HG02840 (cell line): ENCODE results near the gene TXLNA.

Experiments used
- ATAC-seq: cut with Tn5 transposase; IDR thresholded peaks from one replicate; pipeline ENCODE4 v1.9.1; 2021; ENCODE audit warnings: mild to moderate bottlenecking, moderate library complexity, moderate number of reproducible peaks; ENCODE audit not compliant: unreplicated experiment, low FRiP score

Gene TXLNA

GRCh38 chr1:32240140-32240951 lies 60.9 kb downstream of the TXLNA start:
- no peak for ATAC-seq

DNA sequence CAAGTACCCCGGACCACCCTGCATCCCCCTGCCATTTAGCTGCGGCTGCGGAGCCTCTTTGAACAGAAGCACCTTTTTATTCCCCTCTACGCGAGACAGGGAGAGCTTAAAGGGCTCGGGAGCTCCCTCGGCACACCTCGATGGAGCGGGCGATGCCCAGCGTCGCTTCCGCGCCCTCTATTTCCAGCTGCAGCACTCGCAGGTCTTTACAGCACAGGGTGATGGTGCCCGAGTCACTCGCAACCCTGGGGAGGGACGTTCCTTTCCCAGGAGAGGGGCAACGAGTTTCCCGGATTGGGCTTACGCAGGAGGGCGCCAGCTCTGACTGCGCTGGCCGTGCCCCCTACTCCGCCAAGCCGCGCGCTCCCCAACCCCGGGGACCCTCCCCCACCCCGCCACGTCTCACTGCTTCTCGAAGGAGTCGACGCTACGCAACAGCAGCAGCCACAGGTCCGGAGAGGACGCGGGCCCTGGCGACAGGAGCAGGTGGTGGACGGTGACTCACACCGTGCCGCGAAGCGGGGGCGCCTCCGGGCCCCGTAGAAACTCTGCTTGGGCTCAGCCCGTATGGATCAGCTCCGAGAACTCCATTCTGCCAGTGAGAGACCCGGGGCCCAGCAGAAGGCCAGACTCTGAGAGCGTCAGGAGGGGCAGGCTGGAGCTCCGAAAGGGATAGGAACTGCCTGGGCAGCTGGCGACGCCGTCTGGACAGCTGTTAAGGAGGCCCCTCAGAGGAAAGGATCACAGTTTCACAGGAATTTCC lies 61.7 kb downstream of the TXLNA start:
- ATAC-seq = no peak

DNA sequence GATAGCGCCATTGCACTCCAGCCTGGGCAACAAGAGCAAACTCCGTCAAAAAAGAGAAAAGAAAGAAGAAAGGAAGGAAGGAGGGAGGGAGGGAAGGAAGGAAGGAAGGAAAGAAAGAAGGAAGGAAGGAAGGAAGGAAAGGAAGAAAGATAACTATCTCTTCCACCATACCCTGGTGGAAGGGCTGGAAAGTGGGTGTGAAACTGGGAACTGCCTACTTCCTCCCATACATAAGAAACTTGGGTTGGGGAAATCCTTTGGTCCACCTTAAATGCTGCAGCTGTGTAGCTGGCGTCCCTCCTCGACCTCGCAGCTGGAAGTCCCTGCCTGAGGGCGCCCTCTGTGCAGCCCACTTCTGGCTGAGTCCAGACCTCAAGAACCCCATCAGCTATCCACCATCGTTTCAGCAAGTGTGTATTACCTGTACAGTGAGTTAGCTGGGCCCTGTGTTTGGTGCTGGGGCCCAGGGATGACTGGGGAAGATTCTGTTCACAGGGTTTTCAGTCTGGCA lies 62.9 kb downstream of the TXLNA start:
- no peak for ATAC-seq

GRCh38 chr1:32246888-32247273 lies 67.4 kb downstream of the TXLNA start, which contains the start of gene FAM167B:
Gene FAM167B (plus strand): TSS chr1:32247222. CDS start chr1:32247422, 200 bp downstream.
- ATAC-seq = no peak

DNA sequence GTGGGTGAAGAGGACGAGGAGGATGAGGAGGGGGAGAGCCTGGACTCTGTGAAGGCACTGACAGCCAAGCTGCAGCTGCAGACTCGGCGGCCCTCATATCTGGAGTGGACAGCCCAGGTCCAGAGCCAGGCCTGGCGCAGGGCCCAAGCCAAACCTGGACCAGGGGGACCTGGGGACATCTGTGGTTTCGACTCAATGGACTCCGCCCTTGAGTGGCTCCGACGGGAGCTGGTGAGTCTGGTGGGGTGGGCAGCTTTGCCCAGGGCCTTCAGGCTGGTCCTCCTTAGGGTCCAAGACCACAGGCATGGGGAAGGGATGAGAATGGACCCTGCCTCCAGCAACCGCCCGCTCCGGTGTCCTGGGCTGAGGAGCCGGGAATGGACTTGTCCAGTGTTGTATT lies 68.0 kb downstream of the TXLNA start:
- no peak for ATAC-seq
